ENCODE results near the gene FRAS1. TPM values are rescaled to one million over a fixed set of nuclear protein-coding genes. Genes with fewer than 3 reads are reported as not detected.
A peak's percentile ranks its signal among the peaks of the same experiment; 100 is the strongest.

FRAS1 gene
- total and polyA plus RNA-seq, 8 donors, result 15.3 to 48.9 (median 40.4) TPM

- intact Hi-C loops (cut with DNase I), result no loop called here
- H3K4me3 ChIP-seq, result no peak overlapping the region
- H3K4me1 ChIP-seq, result no peaks in the 10 kb centered on the region
- DNase-seq (peak in 1 of 4 donors; percentile 33), ATAC-seq (no peak)
- no peaks in the 10 kb centered on the region for H3K9me3 ChIP-seq
- H3K27ac ChIP-seq, result no peak overlapping the region
- no peaks in the 10 kb centered on the region for H3K36me3 ChIP-seq
- no peak for TF ChIP-seq CTCF (IDR thresholded peaks at IDR 0.05)
- no peaks in the 10 kb centered on the region for H3K27me3 ChIP-seq
These were observed 369.8 kb downstream of the FRAS1 start for GRCh38 chr4:78426972-78427371.

GRCh38 chr4:78428996-78429395 lies 371.9 kb downstream of the FRAS1 start:
- TF ChIP-seq CTCF (IDR thresholded peaks at IDR 0.05), result no peak
- ATAC-seq (no peak), DNase-seq (no peak)
- no peaks in the 10 kb centered on the region for H3K27me3 ChIP-seq
- H3K27ac ChIP-seq, result no peak overlapping the region
- intact Hi-C loops (cut with DNase I), result no loop called here
- no peaks in the 10 kb centered on the region for H3K9me3 ChIP-seq
- no peak overlapping the region for H3K4me3 ChIP-seq
- H3K4me1 ChIP-seq, result no peaks in the 10 kb centered on the region
- no peaks in the 10 kb centered on the region for H3K36me3 ChIP-seq

GRCh38 chr4:78432896-78433295 lies 375.8 kb downstream of the FRAS1 start:
- Histone ChIP-seq H3K27ac (no peak overlapping the region), H3K9me3 (no peaks in the 10 kb centered on the region), H3K4me3 (no peak overlapping the region), H3K27me3 (no peaks in the 10 kb centered on the region), H3K36me3 (no peaks in the 10 kb centered on the region), H3K4me1 (no peaks in the 10 kb centered on the region)
- DNase-seq, result no peak
- no peak for TF ChIP-seq CTCF (IDR thresholded peaks at IDR 0.05)
- no peak for ATAC-seq
- intact Hi-C loops (cut with DNase I), result no loop called here

- Histone ChIP-seq H3K36me3 (no peaks in the 10 kb centered on the region), H3K27ac (no peak overlapping the region), H3K9me3 (no peaks in the 10 kb centered on the region), H3K4me3 (no peak overlapping the region), H3K27me3 (no peaks in the 10 kb centered on the region), H3K4me1 (no peaks in the 10 kb centered on the region)
- intact Hi-C loops (cut with DNase I), result no loop called here
- TF ChIP-seq CTCF (IDR thresholded peaks at IDR 0.05), result no peak
- DNase-seq (no peak), ATAC-seq (no peak)
These were observed 380.5 kb downstream of the FRAS1 start for GRCh38 chr4:78437608-78438088.

- intact Hi-C loops (cut with DNase I), result no loop called here
These were observed 382.2 kb downstream of the FRAS1 start for GRCh38 chr4:78439328-78439727.

More at GRCh38 chr4:78439328-78439727, 382.2 kb downstream of the FRAS1 start:
- Histone ChIP-seq H3K4me1 (no peaks in the 10 kb centered on the region), H3K27ac (no peak overlapping the region), H3K27me3 (no peaks in the 10 kb centered on the region), H3K9me3 (no peaks in the 10 kb centered on the region), H3K36me3 (no peaks in the 10 kb centered on the region), H3K4me3 (no peak overlapping the region)
- DNase-seq (no peak), ATAC-seq (no peak)
- no peak for TF ChIP-seq CTCF (IDR thresholded peaks at IDR 0.05)
